GM13977 (cell line): ENCODE results near the gene HOXC5.
A peak's percentile ranks its signal among the peaks of the same experiment; 100 is the strongest.

Experiments
- DNase-seq: peaks from one replicate; pipeline ENCODE4 v3.0.0; 2012; ENCODE audit warnings: low spot score
- CTCF ChIP-seq: IDR thresholded peaks from 2 replicates; pipeline ENCODE4 v1.5.1; 2012; ENCODE audit warnings: mild to moderate bottlenecking, control low read depth; ENCODE audit not compliant: insufficient read depth; ENCODE audit errors: extremely low read depth, missing control alignments
- in situ Hi-C: fragments of 300-500 bp; cut with MboI; formaldehyde crosslinking; loops from one replicate; pipeline ENCODE4 v1.12.0; 2022; ENCODE audit warnings: low sequenced_read_pairs, low pct_unique_long_range_greater_than_20kb, mixed read lengths, inconsistent platforms; ENCODE audit not compliant: unreplicated experiment

HOXC5 gene

GRCh38 chr12:54016478-54016964 is 16.3 kb upstream of the HOXC5 start:
- TF ChIP-seq CTCF, result no peak
- in situ Hi-C loops, result loop anchor here (25.0 kb wide), 1 partner anchor 346 kb away; the partner anchor contains the start of gene GPR84
- no peak for DNase-seq

- no peak for TF ChIP-seq CTCF
- DNase-seq, result no peak
- in situ Hi-C loops, result loop anchor here (25.0 kb wide), 1 partner anchor 345 kb away; the partner anchor contains the start of gene GPR84
Observed at GRCh38 chr12:54017027-54017788, 15.6 kb upstream of the HOXC5 start.

GRCh38 chr12:54017878-54018467 is 14.9 kb upstream of the HOXC5 start:
- in situ Hi-C loops, result loop anchor here (25.0 kb wide), 1 partner anchor 344 kb away; the partner anchor contains the start of gene GPR84
- no peak for TF ChIP-seq CTCF
- peak; percentile 97 for DNase-seq

- in situ Hi-C loops, result loop anchor here (25.0 kb wide), 1 partner anchor 344 kb away; the partner anchor contains the start of gene GPR84
- no peak for DNase-seq
- no peak for TF ChIP-seq CTCF
Observed at GRCh38 chr12:54018468-54018984, 14.3 kb upstream of the HOXC5 start.

- no peak for TF ChIP-seq CTCF
- no peak for DNase-seq
- in situ Hi-C loops, result loop anchor here (25.0 kb wide), 1 partner anchor 343 kb away; the partner anchor contains the start of gene GPR84
Observed at GRCh38 chr12:54019091-54019811, 13.6 kb upstream of the HOXC5 start.
